ENCODE measurements around the gene GPI. TPM values are rescaled to one million over a fixed set of nuclear protein-coding genes. Genes with fewer than 3 reads are reported as not detected.

Gene GPI
- total RNA-seq, 1 experiment from 2014 or later = 263 TPM

GRCh38 chr19:34359140-34359953 lies 5.6 kb upstream of the GPI start:
- Histone ChIP-seq H3K9me3 (ENCODE audit: low read length) (no peaks in the 10 kb centered on the region), H3K27ac (ENCODE audit: low read length) (peak overlapping the region; percentile 55), H3K9ac (ENCODE audit: low read length) (peak overlapping the region; percentile 58), H3K9me2 (replicated peaks; ENCODE audit: low read length) (no peaks in the 10 kb centered on the region), H3K79me2 (ENCODE audit: low read length) (no peaks in the 10 kb centered on the region), H3K4me3 (ENCODE audit: low read length) (peak overlapping the region; percentile 59), H4K20me1 (ENCODE audit: low read length) (no peaks in the 10 kb centered on the region), H3F3A (ENCODE audit: low read length, unreplicated experiment) (no peaks in the 10 kb centered on the region), H3K4me2 (ENCODE audit: low read length) (peak overlapping the region; percentile 79), H3K4me1 (ENCODE audit: insufficient read depth, low read length) (peaks cover 17% of the 10 kb centered on the region), H3K36me3 (ENCODE audit: low read depth, low read length) (no peaks in the 10 kb centered on the region), H2AFZ (ENCODE audit: low read length) (peak overlapping the region; percentile 76), H3K27me3 (ENCODE audit: low read length) (no peaks in the 10 kb centered on the region)
- CTCF ChIA-PET = interaction anchor here (0.6 kb wide), 2 partner anchors 77 to 1386 kb away, joined by 3 to 4 read pairs; no protein-coding TSS in a partner anchor
- TF ChIP-seq EZH2phosphoT487 (IDR thresholded peaks at IDR 0.05; ENCODE audit: borderline replicate concordance, low read length) = peak; percentile 98
- TF ChIP-seq EZH2 (IDR thresholded peaks at IDR 0.05; ENCODE audit: low read length, unreplicated experiment) = no peak
- peak; percentile 58 for TF ChIP-seq CTCF (conservative IDR thresholded peaks at IDR 0.05; ENCODE audit: low read depth, low read length)
- DNase-seq = peak; percentile 96
- ATAC-seq = peak; percentile 95
- POLR2A ChIA-PET (ENCODE audit: unreplicated experiment) = interaction anchor here (0.6 kb wide), 1 partner anchor 9 kb away, joined by 8 read pairs; no protein-coding TSS in a partner anchor
- intact Hi-C loops (cut with micrococcal nuclease) = no loop called here
- no TSS peak for BruUV-seq (replicated peaks)

GRCh38 chr19:34359954-34360315 lies 5.1 kb upstream of the GPI start:
- Histone ChIP-seq H3K27ac (ENCODE audit: low read length) (peak overlapping the region; percentile 55), H3K9me2 (replicated peaks; ENCODE audit: low read length) (no peaks in the 10 kb centered on the region), H4K20me1 (ENCODE audit: low read length) (no peaks in the 10 kb centered on the region), H3K9me3 (ENCODE audit: low read length) (no peaks in the 10 kb centered on the region), H3K36me3 (ENCODE audit: low read depth, low read length) (no peaks in the 10 kb centered on the region), H3F3A (ENCODE audit: low read length, unreplicated experiment) (no peaks in the 10 kb centered on the region), H3K4me3 (ENCODE audit: low read length) (peak overlapping the region; percentile 59), H3K27me3 (ENCODE audit: low read length) (no peaks in the 10 kb centered on the region), H3K4me2 (ENCODE audit: low read length) (peak overlapping the region; percentile 79), H3K79me2 (ENCODE audit: low read length) (no peaks in the 10 kb centered on the region), H3K9ac (ENCODE audit: low read length) (peak overlapping the region; percentile 42), H2AFZ (ENCODE audit: low read length) (0 out of 2 replicates have a peak overlapping the region, but pooled peaks have one; percentile 48), H3K4me1 (ENCODE audit: insufficient read depth, low read length) (peaks cover 17% of the 10 kb centered on the region)
- ChIA-PET POLR2A (ENCODE audit: unreplicated experiment) (no interaction called here), CTCF (interaction anchor here (0.6 kb wide), 1 partner anchor 1387 kb away, joined by 3 read pairs; no protein-coding TSS in a partner anchor)
- no peak for ATAC-seq
- TF ChIP-seq CTCF (conservative IDR thresholded peaks at IDR 0.05; ENCODE audit: low read depth, low read length) = no peak
- no peak for TF ChIP-seq EZH2phosphoT487 (IDR thresholded peaks at IDR 0.05; ENCODE audit: borderline replicate concordance, low read length)
- TF ChIP-seq EZH2 (IDR thresholded peaks at IDR 0.05; ENCODE audit: low read length, unreplicated experiment) = no peak
- BruUV-seq (replicated peaks) = TSS peak; percentile 86
- no peak for DNase-seq
- intact Hi-C loops (cut with micrococcal nuclease) = no loop called here

- Histone ChIP-seq H2AFZ (ENCODE audit: low read length) (no peak overlapping the region), H3K27me3 (ENCODE audit: low read length) (no peaks in the 10 kb centered on the region), H3F3A (ENCODE audit: low read length, unreplicated experiment) (no peaks in the 10 kb centered on the region), H3K4me2 (ENCODE audit: low read length) (no peak overlapping the region), H3K4me3 (ENCODE audit: low read length) (no peak overlapping the region), H4K20me1 (ENCODE audit: low read length) (no peaks in the 10 kb centered on the region), H3K9me2 (replicated peaks; ENCODE audit: low read length) (no peaks in the 10 kb centered on the region), H3K9ac (ENCODE audit: low read length) (no peak overlapping the region), H3K9me3 (ENCODE audit: low read length) (no peaks in the 10 kb centered on the region), H3K4me1 (ENCODE audit: insufficient read depth, low read length) (peaks cover 17% of the 10 kb centered on the region), H3K36me3 (ENCODE audit: low read depth, low read length) (no peaks in the 10 kb centered on the region), H3K79me2 (ENCODE audit: low read length) (peaks cover 4% of the 10 kb centered on the region), H3K27ac (ENCODE audit: low read length) (no peak overlapping the region)
- DNase-seq (no peak), ATAC-seq (no peak)
- BruUV-seq (replicated peaks) = no TSS peak
- CTCF ChIA-PET = no interaction called here
- TF ChIP-seq EZH2phosphoT487 (IDR thresholded peaks at IDR 0.05; ENCODE audit: borderline replicate concordance, low read length) (no peak), EZH2 (IDR thresholded peaks at IDR 0.05; ENCODE audit: low read length, unreplicated experiment) (no peak)
- POLR2A ChIA-PET (ENCODE audit: unreplicated experiment) = no interaction called here
- intact Hi-C loops (cut with micrococcal nuclease) = no loop called here
Measured at GRCh38 chr19:34360354-34360909, 4.6 kb upstream of the GPI start.

Data from PC-3 (cell line).